ENCODE measurements around the gene RASA3.

- TF ChIP-seq CTCF (IDR thresholded peaks at IDR 0.05), result no peak
- TF ChIP-seq POLR2A (IDR thresholded peaks at IDR 0.05), result no peak
- no peak for TF ChIP-seq EP300 (IDR thresholded peaks at IDR 0.05)
Observed at GRCh38 chr13:114099918-114100445, 32.4 kb downstream of the RASA3 start.

All from gastroesophageal sphincter (tissue), 3 donors.